C4-2B (cell line): Measurements from ENCODE around the gene PIGN.
"Not testable (repeated sequence)": the region's sequence is repeated elsewhere in the genome, so short reads cannot be mapped to it uniquely, and the experiment has no call there.

Experiments
- H3K27ac ChIP-seq: fragments of 450-650 bp; 2 replicates; pipeline ENCODE4 v1.5.1; 2017
- CTCF ChIP-seq: fragments of 450-650 bp; conservative IDR thresholded peaks from 2 replicates; pipeline ENCODE4 v1.5.1; 2017; ENCODE audit warnings: mild to moderate bottlenecking
- ZFX ChIP-seq: fragments of 450-650 bp; IDR thresholded peaks from 2 replicates; pipeline ENCODE4 v1.6.1; 2017

PIGN gene

GRCh38 chr18:62182220-62182619, 4.6 kb downstream of the PIGN start:
- TF ChIP-seq ZFX (no peak), CTCF (no peak)
- H3K27ac ChIP-seq: no peak overlapping the region

GRCh38 chr18:62179213-62179612, 7.6 kb downstream of the PIGN start:
- no peak overlapping the region for H3K27ac ChIP-seq
- no peak for TF ChIP-seq ZFX
- TF ChIP-seq CTCF: no peak

- TF ChIP-seq ZFX: no peak
- no peak overlapping the region for H3K27ac ChIP-seq
These were observed 9.6 kb downstream of the PIGN start for GRCh38 chr18:62177271-62177670.

GRCh38 chr18:62175521-62175920, 11.3 kb downstream of the PIGN start:
- TF ChIP-seq CTCF (no peak), ZFX (no peak)
- H3K27ac ChIP-seq: no peak overlapping the region

GRCh38 chr18:62172298-62172697, 14.6 kb downstream of the PIGN start:
- H3K27ac ChIP-seq: no peak overlapping the region
- no peak for TF ChIP-seq CTCF

- no peak overlapping the region for H3K27ac ChIP-seq
- TF ChIP-seq CTCF (no peak), ZFX (no peak)
These were observed 16.0 kb downstream of the PIGN start for GRCh38 chr18:62170857-62171256.

- not testable (repeated sequence) for H3K27ac ChIP-seq
These were observed 20.3 kb downstream of the PIGN start for GRCh38 chr18:62166524-62166923.

- TF ChIP-seq CTCF (no peak), ZFX (no peak)
- no peak overlapping the region for H3K27ac ChIP-seq
These were observed 21.3 kb downstream of the PIGN start for GRCh38 chr18:62165583-62165982.

- H3K27ac ChIP-seq: no peak overlapping the region
- TF ChIP-seq ZFX (no peak), CTCF (no peak)
These were observed 21.9 kb downstream of the PIGN start for GRCh38 chr18:62164855-62165487.
